Endothelial cell of umbilical vein (primary cell): ENCODE measurements around the gene SEMA4D.

ENCODE experiments used
- EZH2 ChIP-seq: IDR thresholded peaks from 2 replicates; pipeline ENCODE4 v1.6.1; 2012; ENCODE audit warnings: borderline replicate concordance, low read depth, mild to moderate bottlenecking, moderate library complexity, low read length, inconsistent platforms; ENCODE audit not compliant: severe bottlenecking
- GATA2 ChIP-seq: IDR thresholded peaks from 2 replicates; pipeline ENCODE4 v1.7.0; 2011; ENCODE audit warnings: low read depth, mild to moderate bottlenecking, moderate library complexity, mixed read lengths, low read length; ENCODE audit not compliant: insufficient read length, insufficient read depth
- JUN ChIP-seq: IDR thresholded peaks from 2 replicates; pipeline ENCODE4 v1.6.1; 2011; ENCODE audit warnings: borderline replicate concordance, low read depth; ENCODE audit not compliant: insufficient read length, insufficient read depth
- MAX ChIP-seq: IDR thresholded peaks from 2 replicates; pipeline ENCODE4 v1.6.1; 2011; ENCODE audit not compliant: insufficient read depth, insufficient read length
- MYC ChIP-seq: IDR thresholded peaks from one replicate; pipeline ENCODE4 v1.6.1; 2011; ENCODE audit warnings: mild to moderate bottlenecking, low read depth, low read length
- POLR2A ChIP-seq: IDR thresholded peaks from 2 replicates; pipeline ENCODE4 v1.6.1; 2012; ENCODE audit warnings: low read depth, mild to moderate bottlenecking, control low read depth, low read length
- POLR2AphosphoS5 ChIP-seq: IDR thresholded peaks from 2 replicates; pipeline ENCODE4 v1.6.1; 2012; ENCODE audit warnings: low read depth, mild to moderate bottlenecking, control low read depth, low read length, moderate library complexity; ENCODE audit not compliant: insufficient read depth
- TF ChIP-seq, protein P1 (sequence below), 2 donors: IDR thresholded peaks; 1 replicate in 1 of 2; 2 replicates in 1 of 2; pipeline ENCODE4 v1.5.1; 2011; ENCODE audit warnings: low read length in 2 of 2, mild to moderate bottlenecking in 2 of 2, moderate library complexity in 2 of 2, control low read depth in 1 of 2, inconsistent platforms in 1 of 2, low read depth in 1 of 2; ENCODE audit not compliant: insufficient read depth in 1 of 2; ENCODE audit errors: extremely low read depth in 1 of 2

GRCh38 chr9:89497978-89498851 lies at the start of gene SEMA4D:
- TF ChIP-seq MYC (no peak), EZH2 (no peak), POLR2AphosphoS5 (no peak), POLR2A (no peak), MAX (no peak), GATA2 (no peak), JUN (no peak)
- TF ChIP-seq, protein P1, sequence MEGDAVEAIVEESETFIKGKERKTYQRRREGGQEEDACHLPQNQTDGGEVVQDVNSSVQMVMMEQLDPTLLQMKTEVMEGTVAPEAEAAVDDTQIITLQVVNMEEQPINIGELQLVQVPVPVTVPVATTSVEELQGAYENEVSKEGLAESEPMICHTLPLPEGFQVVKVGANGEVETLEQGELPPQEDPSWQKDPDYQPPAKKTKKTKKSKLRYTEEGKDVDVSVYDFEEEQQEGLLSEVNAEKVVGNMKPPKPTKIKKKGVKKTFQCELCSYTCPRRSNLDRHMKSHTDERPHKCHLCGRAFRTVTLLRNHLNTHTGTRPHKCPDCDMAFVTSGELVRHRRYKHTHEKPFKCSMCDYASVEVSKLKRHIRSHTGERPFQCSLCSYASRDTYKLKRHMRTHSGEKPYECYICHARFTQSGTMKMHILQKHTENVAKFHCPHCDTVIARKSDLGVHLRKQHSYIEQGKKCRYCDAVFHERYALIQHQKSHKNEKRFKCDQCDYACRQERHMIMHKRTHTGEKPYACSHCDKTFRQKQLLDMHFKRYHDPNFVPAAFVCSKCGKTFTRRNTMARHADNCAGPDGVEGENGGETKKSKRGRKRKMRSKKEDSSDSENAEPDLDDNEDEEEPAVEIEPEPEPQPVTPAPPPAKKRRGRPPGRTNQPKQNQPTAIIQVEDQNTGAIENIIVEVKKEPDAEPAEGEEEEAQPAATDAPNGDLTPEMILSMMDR (IDR thresholded peaks at IDR 0.05; ENCODE audit: extremely low read depth in 1 of 2, insufficient read depth in 1 of 2, low read depth in 1 of 2, low read length in 2 of 2): no peak
